IMR-90 (cell line): ENCODE results near the gene RALGAPA2. TPM values are rescaled to one million over a fixed set of nuclear protein-coding genes. Genes with fewer than 3 reads are reported as not detected.

Experiments
- ATAC-seq: fragments of 200-7000 bp; cut with Tn5 transposase; 2 replicates; pipeline ENCODE4 v1.9.1; 2020; ENCODE audit warnings: low read depth, mild to moderate bottlenecking, moderate library complexity
- BruUV-seq: library from RNA; stranded (reverse); fragments of 400-500 nt; replicated peaks from 2 replicates; lab custom pipeline; 2021; lab: Mats Ljungman, UMichigan
- CTCF ChIA-PET: fragments of 300-600 bp; formaldehyde crosslinking; extraction: SDS; loops from one replicate; lab custom pipeline; 2021; ENCODE audit warnings: antibody characterized with exemption; lab: Yijun Ruan, JAX
- POLR2A ChIA-PET: fragments of 300-600 bp; sonication (Branson Sonifier 250); formaldehyde crosslinking; loops from one replicate; lab custom pipeline; 2022; ENCODE audit warnings: antibody characterized with exemption; ENCODE audit not compliant: unreplicated experiment; lab: Charles Lee
- DNase-seq: peaks from one replicate; pipeline ENCODE4 v3.0.0; 2013
- H2AFZ ChIP-seq: replicated peaks from 2 replicates; pipeline ENCODE3; 2013; ENCODE audit warnings: low read length, mild to moderate bottlenecking; ENCODE audit not compliant: poor library complexity
- H2AK5ac ChIP-seq: 2 replicates; pipeline ENCODE4 v1.6.1; 2013; ENCODE audit warnings: low read depth, low read length, inconsistent platforms
- H2AK9ac ChIP-seq: replicated peaks from 2 replicates; pipeline ENCODE3; 2013; ENCODE audit warnings: mild to moderate bottlenecking, low read depth, low read length, moderate library complexity; ENCODE audit not compliant: poor library complexity
- H2BK120ac ChIP-seq: 2 replicates; pipeline ENCODE4 v1.6.1; 2013; ENCODE audit warnings: low read depth, low read length, inconsistent platforms
- H2BK15ac ChIP-seq: 3 replicates; pipeline ENCODE4 v1.6.1; 2013; ENCODE audit warnings: low read depth, low read length, inconsistent platforms
- H2BK20ac ChIP-seq: 2 replicates; pipeline ENCODE4 v1.6.1; 2013; ENCODE audit warnings: low read depth, mild to moderate bottlenecking, inconsistent platforms, low read length, moderate library complexity
- H2BK5ac ChIP-seq: 2 replicates; pipeline ENCODE4 v1.6.1; 2013; ENCODE audit warnings: mild to moderate bottlenecking, low read depth, low read length, inconsistent platforms; ENCODE audit not compliant: poor library complexity, severe bottlenecking
- H3K14ac ChIP-seq: replicated peaks from 2 replicates; pipeline ENCODE4 v1.6.1; 2013; ENCODE audit warnings: low read depth, low read length, inconsistent platforms
- H3K18ac ChIP-seq: 2 replicates; pipeline ENCODE4 v1.6.1; 2013; ENCODE audit warnings: low read depth, low read length, control low read depth
- H3K23ac ChIP-seq: 2 replicates; pipeline ENCODE4 v1.6.1; 2013; ENCODE audit warnings: low read depth, low read length, inconsistent platforms
- H3K27ac ChIP-seq: 2 replicates; pipeline ENCODE4 v1.5.1; 2013; ENCODE audit warnings: mild to moderate bottlenecking, control low read depth, low read length; ENCODE audit not compliant: insufficient read depth
- H3K27me3 ChIP-seq: 2 replicates; pipeline ENCODE4 v1.6.1; 2013; ENCODE audit warnings: low read length; ENCODE audit not compliant: control insufficient read depth, insufficient read depth
- H3K36me3 ChIP-seq: 2 replicates; pipeline ENCODE4 v1.6.1; 2013; ENCODE audit warnings: low read length, mixed read lengths; ENCODE audit not compliant: control insufficient read depth, insufficient read depth
- H3K4ac ChIP-seq: 2 replicates; pipeline ENCODE4 v1.6.1; 2013; ENCODE audit warnings: low read depth, low read length, inconsistent platforms
- H3K4me1 ChIP-seq: 2 replicates; pipeline ENCODE4 v1.6.1; 2013; ENCODE audit warnings: low read length, mixed read lengths; ENCODE audit not compliant: control insufficient read depth, insufficient read depth
- H3K4me2 ChIP-seq: 2 replicates; pipeline ENCODE4 v1.6.1; 2013; ENCODE audit warnings: low read depth, mild to moderate bottlenecking, control low read depth, low read length, moderate library complexity
- H3K4me3 ChIP-seq: 2 replicates; pipeline ENCODE4 v1.5.1; 2013; ENCODE audit warnings: low read depth, mild to moderate bottlenecking, control low read depth, low read length, moderate library complexity; ENCODE audit not compliant: insufficient read depth
- H3K56ac ChIP-seq: 2 replicates; pipeline ENCODE4 v1.6.1; 2013; ENCODE audit warnings: low read length, inconsistent platforms; ENCODE audit not compliant: insufficient read depth; ENCODE audit errors: extremely low read depth
- H3K79me1 ChIP-seq, 2 experiments: 2 replicates each; pipeline ENCODE4 v1.6.1; 2013; ENCODE audit warnings: low read length in 2 of 2, inconsistent platforms in 1 of 2, low read depth in 1 of 2
- H3K9ac ChIP-seq: 2 replicates; pipeline ENCODE4 v1.6.1; 2013; ENCODE audit warnings: low read depth, low read length, control low read depth
- H3K9me1 ChIP-seq: 2 replicates; pipeline ENCODE4 v1.6.1; 2013; ENCODE audit warnings: low read length, inconsistent platforms; ENCODE audit not compliant: insufficient read depth
- H3K9me3 ChIP-seq: 2 replicates; pipeline ENCODE4 v1.6.1; 2013; ENCODE audit warnings: low read length; ENCODE audit not compliant: control insufficient read depth, insufficient read depth
- H4K20me1 ChIP-seq: 2 replicates; pipeline ENCODE4 v1.6.1; 2013; ENCODE audit warnings: low read length, inconsistent platforms; ENCODE audit not compliant: insufficient read depth
- H4K5ac ChIP-seq: 2 replicates; pipeline ENCODE4 v1.6.1; 2013; ENCODE audit warnings: mild to moderate bottlenecking, low read depth, low read length, control low read depth
- H4K8ac ChIP-seq, 2 experiments: 2 replicates each; pipeline ENCODE4 v1.6.1; 2013; ENCODE audit warnings: low read depth in 2 of 2, low read length in 2 of 2, control low read depth in 1 of 2, inconsistent platforms in 1 of 2
- H4K91ac ChIP-seq: 2 replicates; pipeline ENCODE4 v1.6.1; 2013; ENCODE audit warnings: low read depth, low read length, inconsistent platforms; ENCODE audit not compliant: insufficient read depth
- BHLHE40 ChIP-seq: fragments of 150-350 bp; IDR thresholded peaks from 2 replicates; pipeline ENCODE4 v1.6.1; 2016; ENCODE audit warnings: mild to moderate bottlenecking, low read depth, low read length
- CHD1 ChIP-seq: IDR thresholded peaks from 2 replicates; pipeline ENCODE4 v1.6.1; 2012; ENCODE audit warnings: low read depth, low read length, improper control_type of control experiment
- CTCF ChIP-seq: conservative IDR thresholded peaks from 2 replicates; pipeline ENCODE4 v1.5.1; 2012; ENCODE audit warnings: mild to moderate bottlenecking, low read depth, low read length, improper control_type of control experiment
- ELK1 ChIP-seq: fragments of 150-350 bp; IDR thresholded peaks from 2 replicates; pipeline ENCODE4 v1.6.1; 2016; ENCODE audit warnings: low read depth, mild to moderate bottlenecking, low read length, moderate library complexity, borderline replicate concordance
- MAZ ChIP-seq: IDR thresholded peaks from 2 replicates; pipeline ENCODE4 v1.6.1; 2012; ENCODE audit warnings: low read depth, mild to moderate bottlenecking, low read length, improper control_type of control experiment, moderate library complexity, borderline replicate concordance
- MXI1 ChIP-seq: IDR thresholded peaks from 2 replicates; pipeline ENCODE4 v1.6.1; 2012; ENCODE audit warnings: low read depth, mild to moderate bottlenecking, low read length, moderate library complexity, borderline replicate concordance
- NFE2L2 ChIP-seq: fragments of 150-350 bp; IDR thresholded peaks from 2 replicates; pipeline ENCODE4 v1.6.1; 2016; ENCODE audit warnings: low read depth, mild to moderate bottlenecking, low read length
- RAD21 ChIP-seq: IDR thresholded peaks from 2 replicates; pipeline ENCODE4 v1.6.1; 2012; ENCODE audit warnings: low read length, improper control_type of control experiment
- RCOR1 ChIP-seq: IDR thresholded peaks from 2 replicates; pipeline ENCODE4 v1.6.1; 2012; ENCODE audit warnings: mild to moderate bottlenecking, low read length, improper control_type of control experiment; ENCODE audit not compliant: insufficient replicate concordance
- SMC3 ChIP-seq: fragments of 150-350 bp; IDR thresholded peaks from 2 replicates; pipeline ENCODE4 v1.6.1; 2016; ENCODE audit warnings: low read depth, mild to moderate bottlenecking, antibody characterized with exemption, low read length, moderate library complexity
- USF2 ChIP-seq: fragments of 150-350 bp; IDR thresholded peaks from 2 replicates; pipeline ENCODE4 v1.6.1; 2017; ENCODE audit warnings: mild to moderate bottlenecking, antibody characterized with exemption, low read length, low read depth
- WGBS, 2 experiments: methylation state at CpG; one replicate each; pipeline versions ENCODE4 v1.1.5 to v1.1.7; 2013; ENCODE audit warnings: missing lambda C conversion rate in 2 of 2; ENCODE audit not compliant: insufficient read length in 1 of 2; ENCODE audit errors: extremely low coverage in 2 of 2; 5-methylcytosine and 5-hydroxymethylcytosine counted together
- dilution Hi-C: fragments of 300-500 bp; cut with HindIII; formaldehyde crosslinking; loops from one replicate; pipeline ENCODE4 v1.14.3; 2018; ENCODE audit warnings: low sequenced_read_pairs; ENCODE audit not compliant: unreplicated experiment
- in situ Hi-C: fragments of 300-500 bp; cut with MboI; formaldehyde crosslinking; loops from 3 replicates; pipeline ENCODE4 v1.14.3; 2019; ENCODE audit warnings: low sequenced_read_pairs, inconsistent platforms, mixed read lengths
- intact Hi-C: fragments of 100-400 bp; cut with micrococcal nuclease; formaldehyde crosslinking; loops from 2 replicates; pipeline ENCODE4 v1.10.0; 2022
- polyA plus RNA-seq, 3 experiments: library from polyadenylated mRNA; depleted of rRNA; stranded (reverse); fragments of >200 nt; gene quantifications; 2 replicates each; pipeline ENCODE4 v1.2.3, GENCODE V29; 2012; ENCODE audit warnings: low replicate concordance in 1 of 3
- total RNA-seq: library from RNA; depleted of rRNA; stranded (reverse); fragments of >200 nt; gene quantifications from 2 replicates; pipeline ENCODE4 v1.2.3, GENCODE V29; 2012

Gene RALGAPA2
- total and polyA plus RNA-seq, 2 of the 4 experiments (the other 2 are of a cell fraction), result 1.3 to 3.9 TPM

- TF ChIP-seq MXI1, result no peak
- no peak for TF ChIP-seq ELK1
- no peak for TF ChIP-seq CHD1
- TF ChIP-seq BHLHE40, result no peak
- TF ChIP-seq USF2, result no peak
- TF ChIP-seq NFE2L2, result no peak
- no peak for TF ChIP-seq SMC3
- no peak for TF ChIP-seq RAD21
- no peak for TF ChIP-seq CTCF
- TF ChIP-seq MAZ, result no peak
- TF ChIP-seq RCOR1, result no peak
- WGBS, 2 experiments, result no CpG with 5 or more reads among the region's 10 CpGs
- Histone ChIP-seq H3K9me1 (no peaks in the 10 kb centered on the region), H3K9me3 (no peaks in the 10 kb centered on the region; the same call in 1 of the 2 replicates), H3K18ac (no peak overlapping the region), H3K4me1 (peaks cover 2% of the 10 kb centered on the region; the same call in 1 of the 2 replicates), H3K56ac (no peak overlapping the region), H3K27me3 (peaks cover 92% of the 10 kb centered on the region), H2AK5ac (no peak overlapping the region), H4K8ac (no peak overlapping the region), H3K4me3 (no peak overlapping the region), H3K4ac (no peak overlapping the region), H3K79me1 (no peaks in the 10 kb centered on the region), H3K36me3 (no peaks in the 10 kb centered on the region), H2AFZ (no peak overlapping the region), H3K23ac (no peak overlapping the region), H4K91ac (no peak overlapping the region), H4K5ac (no peak overlapping the region), H4K20me1 (no peaks in the 10 kb centered on the region), H3K4me2 (no peak overlapping the region), H3K14ac (no peak overlapping the region), H3K27ac (no peak overlapping the region), H3K9ac (no peak overlapping the region), H2BK20ac (no peak overlapping the region), H2AK9ac (no peak overlapping the region), H2BK5ac (no peak overlapping the region), H2BK15ac (no peak overlapping the region), H2BK120ac (no peak overlapping the region)
- POLR2A ChIA-PET, result interaction anchor here (0.5 kb wide), 1 partner anchor 200 kb away, joined by 3 read pairs; no protein-coding TSS in a partner anchor
- dilution Hi-C loops, result no loop called here
- CTCF ChIA-PET, result interaction anchor here (1.6 kb wide), 1 partner anchor 10 kb away, joined by 4 read pairs; no protein-coding TSS in a partner anchor
- ATAC-seq (no peak), DNase-seq (no peak)
- no TSS peak for BruUV-seq
- intact Hi-C loops, result no loop called here
- in situ Hi-C loops, result no loop called here
Measured at GRCh38 chr20:20370094-20370575, 342.3 kb downstream of the RALGAPA2 start.
